ENCODE measurements around the gene TSPO. TPM values are rescaled to one million over a fixed set of nuclear protein-coding genes. Genes with fewer than 3 reads are reported as not detected.

The TSPO gene
- total RNA-seq, 1 donor from 2014 or later, result 0.79 TPM

- peaks cover 9% of the 10 kb centered on the region for H3K27me3 Mint-ChIP-seq
- peaks cover 2% of the 10 kb centered on the region for H3K4me1 Mint-ChIP-seq (ENCODE audit: low read depth)
- peaks cover 4% of the 10 kb centered on the region for H3K9me3 Mint-ChIP-seq (ENCODE audit: low read depth)
- peak overlapping the region; percentile 93 for H3K27ac Mint-ChIP-seq
- peaks cover 1% of the 10 kb centered on the region for H3K36me3 Mint-ChIP-seq (ENCODE audit: insufficient read depth)
- peak; percentile 94 for DNase-seq (ENCODE audit: low spot score, unreplicated experiment)
- TF ChIP-seq CTCF (IDR thresholded peaks at IDR 0.05; ENCODE audit: unreplicated experiment), result peak; percentile 82
- peak overlapping the region; percentile 75 for H3K4me3 Mint-ChIP-seq (ENCODE audit: low read depth)
Measured at GRCh38 chr22:43187171-43188099, 36.1 kb downstream of the TSPO start.

- H3K4me1 Mint-ChIP-seq (ENCODE audit: low read depth), result peaks cover 2% of the 10 kb centered on the region
- no peaks in the 10 kb centered on the region for H3K36me3 Mint-ChIP-seq (ENCODE audit: insufficient read depth)
- H3K27me3 Mint-ChIP-seq, result peaks cover 9% of the 10 kb centered on the region
- DNase-seq (ENCODE audit: low spot score, unreplicated experiment), result no peak
- H3K9me3 Mint-ChIP-seq (ENCODE audit: low read depth), result peaks cover 4% of the 10 kb centered on the region
- peak overlapping the region; percentile 43 for H3K4me3 Mint-ChIP-seq (ENCODE audit: low read depth)
- TF ChIP-seq CTCF (IDR thresholded peaks at IDR 0.05; ENCODE audit: unreplicated experiment), result no peak
- peak overlapping the region; percentile 57 for H3K27ac Mint-ChIP-seq
Measured at GRCh38 chr22:43188829-43189545, 37.6 kb downstream of the TSPO start.

- Mint-ChIP-seq H3K4me1 (ENCODE audit: low read depth) (peaks cover 2% of the 10 kb centered on the region), H3K27ac (no peak overlapping the region), H3K4me3 (ENCODE audit: low read depth) (no peak overlapping the region), H3K36me3 (ENCODE audit: insufficient read depth) (no peaks in the 10 kb centered on the region), H3K27me3 (peaks cover 13% of the 10 kb centered on the region), H3K9me3 (ENCODE audit: low read depth) (peaks cover 4% of the 10 kb centered on the region)
- DNase-seq (ENCODE audit: low spot score, unreplicated experiment), result no peak
- TF ChIP-seq CTCF (IDR thresholded peaks at IDR 0.05; ENCODE audit: unreplicated experiment), result no peak
Measured at GRCh38 chr22:43191831-43192230, 40.5 kb downstream of the TSPO start.

GRCh38 chr22:43197271-43197941, 46.0 kb downstream of the TSPO start:
- Mint-ChIP-seq H3K27me3 (peaks cover 21% of the 10 kb centered on the region), H3K4me3 (ENCODE audit: low read depth) (no peak overlapping the region), H3K36me3 (ENCODE audit: insufficient read depth) (no peaks in the 10 kb centered on the region), H3K4me1 (ENCODE audit: low read depth) (no peaks in the 10 kb centered on the region), H3K9me3 (ENCODE audit: low read depth) (no peaks in the 10 kb centered on the region), H3K27ac (peak overlapping the region; percentile 3)
- TF ChIP-seq CTCF (IDR thresholded peaks at IDR 0.05; ENCODE audit: unreplicated experiment), result no peak
- no peak for DNase-seq (ENCODE audit: low spot score, unreplicated experiment)

- Mint-ChIP-seq H3K27ac (no peak overlapping the region), H3K4me3 (ENCODE audit: low read depth) (no peak overlapping the region), H3K36me3 (ENCODE audit: insufficient read depth) (no peaks in the 10 kb centered on the region)
Measured at GRCh38 chr22:43198126-43198525, 46.8 kb downstream of the TSPO start.

More at GRCh38 chr22:43198126-43198525, 46.8 kb downstream of the TSPO start:
- TF ChIP-seq CTCF (IDR thresholded peaks at IDR 0.05; ENCODE audit: unreplicated experiment), result no peak
- Mint-ChIP-seq H3K9me3 (ENCODE audit: low read depth) (no peaks in the 10 kb centered on the region), H3K4me1 (ENCODE audit: low read depth) (peaks cover 3% of the 10 kb centered on the region), H3K27me3 (peaks cover 26% of the 10 kb centered on the region)
- DNase-seq (ENCODE audit: low spot score, unreplicated experiment), result no peak
